Gastrocnemius medialis (tissue), 4 donors: Measurements from ENCODE around the gene CERK. TPM values are rescaled to one million over a fixed set of nuclear protein-coding genes. Genes with fewer than 3 reads are reported as not detected.

Experiments used
- ATAC-seq, 2 donors: fragments of 150-250 bp; one replicate each; pipeline ENCODE4 v1.9.1; 2016
- DNase-seq, 2 donors: peaks; one replicate each; pipeline ENCODE4 v3.0.0-alpha.2; 2019
- H3K27ac ChIP-seq, 4 donors: fragments of 200-600 bp; sonication (generic); 1 replicate in 1 of 4; 2 replicates in 3 of 4; pipeline ENCODE4 v1.5.1; 2016 to 2018; ENCODE audit warnings: mild to moderate bottlenecking in 2 of 4, moderate library complexity in 1 of 4
- H3K27me3 ChIP-seq, 3 donors: fragments of 200-600 bp; sonication (generic) in 2 of 3; 1 replicate in 1 of 3; 2 replicates in 2 of 3; pipeline versions ENCODE4 v1.5.1 to v1.6.0; 2016 to 2019; ENCODE audit warnings: mild to moderate bottlenecking in 1 of 3, moderate library complexity in 1 of 3
- H3K36me3 ChIP-seq, 2 donors: fragments of 200-600 bp; sonication (generic) in 1 of 2; one replicate each; pipeline ENCODE4 v1.5.1; 2017 to 2018
- H3K4me1 ChIP-seq, 2 donors: fragments of 200-600 bp; sonication (generic) in 1 of 2; one replicate each; pipeline ENCODE4 v1.5.1; 2016 to 2017; ENCODE audit warnings: mild to moderate bottlenecking in 2 of 2
- H3K4me3 ChIP-seq, 4 donors: fragments of 200-600 bp; sonication (generic) in 3 of 4; 1 replicate in 1 of 4; 2 replicates in 3 of 4; pipeline ENCODE4 v1.5.1; 2016 to 2019; ENCODE audit warnings: mild to moderate bottlenecking in 2 of 4
- H3K9me3 ChIP-seq, 3 donors: fragments of 200-600 bp; sonication (generic) in 2 of 3; 1 replicate in 1 of 3; 2 replicates in 2 of 3; pipeline ENCODE4 v1.5.1; 2016 to 2019
- CTCF ChIP-seq, 5 experiments: fragments of 450-650 bp in 3 of 5; fragments of 200-600 bp in 2 of 5; sonication (generic) in 2 of 5; IDR thresholded peaks in 4 of 5; conservative IDR thresholded peaks in 1 of 5; 1 replicate in 4 of 5; 2 replicates in 1 of 5; pipeline ENCODE4 v1.5.1; 2016 to 2019; ENCODE audit warnings: antibody characterized with exemption in 5 of 5, mild to moderate bottlenecking in 3 of 5, moderate library complexity in 3 of 5
- POLR2A ChIP-seq, 2 donors: fragments of 450-650 bp; IDR thresholded peaks; one replicate each; pipeline ENCODE4 v1.6.1; 2017; ENCODE audit warnings: antibody characterized with exemption in 2 of 2, mild to moderate bottlenecking in 2 of 2, moderate library complexity in 2 of 2
- in situ Hi-C, 4 donors: fragments of 200-750 bp; cut with MboI; loops; one replicate each; pipeline versions ENCODE4 v1.15.0 to v1.8.0; 2017; ENCODE audit warnings: low sequenced_read_pairs in 4 of 4
- intact Hi-C: fragments of 100-400 bp; cut with DNase I; formaldehyde crosslinking; loops from one replicate; pipeline ENCODE4 v1.15.1; 2023; ENCODE audit warnings: low total_unique reads
- total RNA-seq, 4 donors: library from RNA; depleted of rRNA; stranded (reverse); fragments of >200 nt; gene quantifications; one replicate each; pipeline versions ENCODE4 v1.1.0 to v1.2.3, GENCODE V29; 2016

Gene CERK
- total RNA-seq, 4 donors from 2014 or later: 32.7 to 38.7 (median 34.8) TPM

- TF ChIP-seq POLR2A (IDR thresholded peaks at IDR 0.05) (no peak), CTCF (IDR thresholded peaks at IDR 0.05 in 4 of 5, conservative IDR thresholded peaks at IDR 0.05 in 1 of 5) (no peak)
- Histone ChIP-seq H3K27me3 (no peaks in the 10 kb centered on the region), H3K4me1 (peaks cover 60 to 72% of the 10 kb centered on the region in 2 donors), H3K9me3 (no peaks in the 10 kb centered on the region), H3K36me3 (no peaks in the 10 kb centered on the region), H3K27ac (peak overlapping the region in 2 of 4 donors; percentile 34 to 91), H3K4me3 (no peak overlapping the region)
- in situ Hi-C loops: no loop called here
- ATAC-seq (no peak), DNase-seq (no peak)
- intact Hi-C loops: no loop called here
These were observed 11.9 kb upstream of the CERK start for GRCh38 chr22:46749682-46750529.

DNA sequence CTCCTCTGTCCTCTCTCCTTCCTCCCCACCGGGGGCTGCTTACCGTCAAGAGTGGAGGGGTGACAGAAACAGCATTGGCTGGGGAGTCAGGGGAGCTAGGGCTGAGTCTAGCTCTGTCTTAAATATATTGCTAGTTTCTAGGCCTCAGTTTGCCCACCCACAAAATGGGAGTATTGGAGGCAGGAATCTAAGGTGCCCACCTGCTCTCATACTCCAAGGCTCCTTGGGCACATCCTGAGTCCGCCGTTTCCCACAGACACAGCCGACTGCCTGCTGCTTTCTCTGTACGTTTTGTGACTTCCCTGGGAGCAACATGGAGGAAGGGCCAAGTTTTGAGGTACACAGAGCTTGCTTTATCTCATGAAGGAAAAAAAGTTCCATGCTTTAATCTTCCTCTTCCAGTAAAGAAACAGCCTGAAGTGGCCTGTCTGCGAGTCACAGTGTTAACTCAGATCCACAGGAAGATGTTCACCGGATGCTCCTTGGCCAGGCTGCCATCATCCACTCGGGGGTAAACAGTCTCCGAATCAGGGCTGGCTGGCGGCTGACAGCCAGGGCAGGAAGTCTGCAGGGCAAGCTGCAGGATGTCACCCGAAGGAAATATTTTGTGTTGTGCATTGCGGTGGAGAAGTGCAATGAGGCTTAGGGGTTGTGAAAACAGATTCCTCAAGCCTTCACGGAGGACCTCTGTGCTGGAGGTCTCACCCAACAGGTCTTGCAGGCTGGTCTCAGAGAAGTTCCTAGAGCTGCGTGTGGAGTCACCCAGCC, 11.0 kb upstream of the CERK start:
- H3K9me3 ChIP-seq: no peaks in the 10 kb centered on the region
- H3K4me1 ChIP-seq: peaks cover 52 to 68% of the 10 kb centered on the region in 2 donors
- DNase-seq: no peak
- in situ Hi-C loops: no loop called here
- no peaks in the 10 kb centered on the region for H3K27me3 ChIP-seq
- intact Hi-C loops: no loop called here
- H3K4me3 ChIP-seq: no peak overlapping the region
- H3K36me3 ChIP-seq: no peaks in the 10 kb centered on the region
- no peak overlapping the region for H3K27ac ChIP-seq
- TF ChIP-seq POLR2A (IDR thresholded peaks at IDR 0.05) (no peak), CTCF (IDR thresholded peaks at IDR 0.05 in 4 of 5, conservative IDR thresholded peaks at IDR 0.05 in 1 of 5) (no peak)
- no peak for ATAC-seq

GRCh38 chr22:46748206-46748907, 10.3 kb upstream of the CERK start:
- in situ Hi-C loops (no loop called here), intact Hi-C loops (no loop called here)
- H3K36me3 ChIP-seq: no peaks in the 10 kb centered on the region
- no peak overlapping the region for H3K4me3 ChIP-seq
- no peak for TF ChIP-seq POLR2A (IDR thresholded peaks at IDR 0.05)
- no peak for TF ChIP-seq CTCF (IDR thresholded peaks at IDR 0.05 in 4 of 5, conservative IDR thresholded peaks at IDR 0.05 in 1 of 5)
- DNase-seq (no peak), ATAC-seq (no peak)
- H3K27ac ChIP-seq: peak overlapping the region; percentile 64 to 81 (median 69)
- H3K9me3 ChIP-seq: no peaks in the 10 kb centered on the region
- H3K27me3 ChIP-seq: no peaks in the 10 kb centered on the region
- H3K4me1 ChIP-seq: peaks cover 45 to 61% of the 10 kb centered on the region in 2 donors

DNA sequence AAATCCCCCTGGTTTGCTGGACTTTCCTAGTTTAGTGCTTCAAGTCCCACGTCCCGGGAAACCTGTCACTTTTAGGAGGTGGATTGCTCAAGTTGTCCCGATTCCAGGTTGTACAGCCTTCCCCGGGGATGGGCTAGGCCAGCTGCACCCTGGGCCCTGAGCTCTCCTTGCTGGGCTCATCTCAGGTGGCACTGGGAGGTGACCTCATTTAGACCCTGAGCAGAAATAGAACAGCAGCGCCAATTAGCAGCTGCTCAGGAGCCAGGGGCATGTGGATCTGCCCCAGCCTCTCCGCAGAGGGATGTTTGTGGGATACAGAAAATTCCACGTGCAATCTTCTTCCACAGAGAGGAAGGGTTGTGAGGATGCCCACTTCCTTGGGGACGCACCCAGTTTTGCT, 9.6 kb upstream of the CERK start:
- ATAC-seq (peak; percentile 95), DNase-seq (peak; percentile 75 to 89)
- no peak overlapping the region for H3K4me3 ChIP-seq
- in situ Hi-C loops (no loop called here), intact Hi-C loops (no loop called here)
- no peaks in the 10 kb centered on the region for H3K36me3 ChIP-seq
- TF ChIP-seq POLR2A (IDR thresholded peaks at IDR 0.05) (peak in 1 of 2 donors; percentile 6), CTCF (IDR thresholded peaks at IDR 0.05 in 4 of 5, conservative IDR thresholded peaks at IDR 0.05 in 1 of 5) (no peak)
- H3K27ac ChIP-seq: peak overlapping the region; percentile 64 to 81 (median 74)
- no peaks in the 10 kb centered on the region for H3K9me3 ChIP-seq
- H3K4me1 ChIP-seq: peaks cover 38 to 54% of the 10 kb centered on the region in 2 donors
- no peaks in the 10 kb centered on the region for H3K27me3 ChIP-seq
